ENCODE measurements around the gene SPEN. TPM values are rescaled to one million over a fixed set of nuclear protein-coding genes. Genes with fewer than 3 reads are reported as not detected.

Gene SPEN
- total and polyA plus RNA-seq, 2 experiments from 2014 or later: 25.8 to 31.6 TPM

GRCh38 chr1:15959827-15960446 is 112.4 kb downstream of the SPEN start:
- peaks cover 44% of the 10 kb centered on the region for H3K4me1 ChIP-seq (ENCODE audit: low read depth)
- H3K9me3 ChIP-seq (ENCODE audit: low read depth): no peaks in the 10 kb centered on the region
- H3K27me3 ChIP-seq: no peaks in the 10 kb centered on the region
- no peak overlapping the region for H3K4me3 ChIP-seq
- H3K36me3 ChIP-seq: no peaks in the 10 kb centered on the region
- no peak for DNase-seq (ENCODE audit: low read depth in 1 of 2, low spot score in 1 of 2)
- no peak for TF ChIP-seq CTCF (IDR thresholded peaks at IDR 0.05; ENCODE audit: low read depth, low read length)
- H3K27ac ChIP-seq: no peak overlapping the region

- no peak for TF ChIP-seq CTCF (IDR thresholded peaks at IDR 0.05; ENCODE audit: low read depth, low read length)
- H3K4me3 ChIP-seq: no peak overlapping the region
- H3K4me1 ChIP-seq (ENCODE audit: low read depth): peaks cover 42% of the 10 kb centered on the region
- H3K27me3 ChIP-seq: no peaks in the 10 kb centered on the region
- no peak overlapping the region for H3K27ac ChIP-seq
- no peaks in the 10 kb centered on the region for H3K36me3 ChIP-seq
- H3K9me3 ChIP-seq (ENCODE audit: low read depth): no peaks in the 10 kb centered on the region
- no peak for DNase-seq (ENCODE audit: low read depth in 1 of 2, low spot score in 1 of 2)
Observed at GRCh38 chr1:15960808-15961207, 113.3 kb downstream of the SPEN start.

- Histone ChIP-seq H3K4me1 (ENCODE audit: low read depth) (peaks cover 35% of the 10 kb centered on the region), H3K27ac (no peak overlapping the region), H3K4me3 (no peak overlapping the region), H3K36me3 (no peaks in the 10 kb centered on the region), H3K27me3 (no peaks in the 10 kb centered on the region), H3K9me3 (ENCODE audit: low read depth) (no peaks in the 10 kb centered on the region)
- DNase-seq (ENCODE audit: low read depth in 1 of 2, low spot score in 1 of 2): no peak
- no peak for TF ChIP-seq CTCF (IDR thresholded peaks at IDR 0.05; ENCODE audit: low read depth, low read length)
Observed at GRCh38 chr1:15961492-15961891, 114.0 kb downstream of the SPEN start.

GRCh38 chr1:15962176-15962575 is 114.7 kb downstream of the SPEN start:
- Histone ChIP-seq H3K9me3 (ENCODE audit: low read depth) (no peaks in the 10 kb centered on the region), H3K4me1 (ENCODE audit: low read depth) (peaks cover 29% of the 10 kb centered on the region), H3K27ac (no peak overlapping the region), H3K36me3 (no peaks in the 10 kb centered on the region), H3K27me3 (no peaks in the 10 kb centered on the region), H3K4me3 (no peak overlapping the region)
- no peak for DNase-seq (ENCODE audit: low read depth in 1 of 2, low spot score in 1 of 2)
- no peak for TF ChIP-seq CTCF (IDR thresholded peaks at IDR 0.05; ENCODE audit: low read depth, low read length)

- H3K36me3 ChIP-seq: no peaks in the 10 kb centered on the region
- DNase-seq (ENCODE audit: low read depth in 1 of 2, low spot score in 1 of 2): no peak
- H3K27ac ChIP-seq: no peak overlapping the region
- H3K9me3 ChIP-seq (ENCODE audit: low read depth): no peaks in the 10 kb centered on the region
- peaks cover 23% of the 10 kb centered on the region for H3K4me1 ChIP-seq (ENCODE audit: low read depth)
- H3K4me3 ChIP-seq: no peak overlapping the region
- no peaks in the 10 kb centered on the region for H3K27me3 ChIP-seq
- no peak for TF ChIP-seq CTCF (IDR thresholded peaks at IDR 0.05; ENCODE audit: low read depth, low read length)
Observed at GRCh38 chr1:15962671-15963362, 115.3 kb downstream of the SPEN start.
